Measurements from ENCODE around the gene ARHGAP4.

GRCh38 chrX:153884590-153884989 is 41.5 kb downstream of the ARHGAP4 start:
- TF ChIP-seq, protein P1, sequence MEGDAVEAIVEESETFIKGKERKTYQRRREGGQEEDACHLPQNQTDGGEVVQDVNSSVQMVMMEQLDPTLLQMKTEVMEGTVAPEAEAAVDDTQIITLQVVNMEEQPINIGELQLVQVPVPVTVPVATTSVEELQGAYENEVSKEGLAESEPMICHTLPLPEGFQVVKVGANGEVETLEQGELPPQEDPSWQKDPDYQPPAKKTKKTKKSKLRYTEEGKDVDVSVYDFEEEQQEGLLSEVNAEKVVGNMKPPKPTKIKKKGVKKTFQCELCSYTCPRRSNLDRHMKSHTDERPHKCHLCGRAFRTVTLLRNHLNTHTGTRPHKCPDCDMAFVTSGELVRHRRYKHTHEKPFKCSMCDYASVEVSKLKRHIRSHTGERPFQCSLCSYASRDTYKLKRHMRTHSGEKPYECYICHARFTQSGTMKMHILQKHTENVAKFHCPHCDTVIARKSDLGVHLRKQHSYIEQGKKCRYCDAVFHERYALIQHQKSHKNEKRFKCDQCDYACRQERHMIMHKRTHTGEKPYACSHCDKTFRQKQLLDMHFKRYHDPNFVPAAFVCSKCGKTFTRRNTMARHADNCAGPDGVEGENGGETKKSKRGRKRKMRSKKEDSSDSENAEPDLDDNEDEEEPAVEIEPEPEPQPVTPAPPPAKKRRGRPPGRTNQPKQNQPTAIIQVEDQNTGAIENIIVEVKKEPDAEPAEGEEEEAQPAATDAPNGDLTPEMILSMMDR (IDR thresholded peaks at IDR 0.05; ENCODE audit: insufficient read depth, low read length) = no peak
- no peak for TF ChIP-seq POLR2AphosphoS5 (IDR thresholded peaks at IDR 0.05; ENCODE audit: low read depth)
- no peak for TF ChIP-seq GABPA (IDR thresholded peaks at IDR 0.05; ENCODE audit: low read depth)
- no peak for TF ChIP-seq REST (IDR thresholded peaks at IDR 0.05; ENCODE audit: insufficient replicate concordance, low read depth)
